ENCODE measurements around the gene ABHD6. TPM values are rescaled to one million over a fixed set of nuclear protein-coding genes. Genes with fewer than 3 reads are reported as not detected.
"Not testable (repeated sequence)": the region's sequence is repeated elsewhere in the genome, so short reads cannot be mapped to it uniquely, and the experiment has no call there.

The ABHD6 gene
- total RNA-seq, 1 donor from 2014 or later: 6.9 TPM

- no peaks in the 10 kb centered on the region for H3K4me1 ChIP-seq
- intact Hi-C loops (cut with DNase I): no loop called here
- DNase-seq (ENCODE audit: low spot score in 2 of 2): no peak
Observed at GRCh38 chr3:58274027-58274614, 36.5 kb downstream of the ABHD6 start.

GRCh38 chr3:58281069-58281468 lies 43.5 kb downstream of the ABHD6 start:
- Histone ChIP-seq H3K9me3 (no peaks in the 10 kb centered on the region), H3K27ac (no peak overlapping the region), H3K4me3 (no peak overlapping the region), H3K27me3 (no peaks in the 10 kb centered on the region), H3K4me1 (no peaks in the 10 kb centered on the region), H3K36me3 (peaks cover 6 to 16% of the 10 kb centered on the region in 2 donors)
- intact Hi-C loops (cut with DNase I): no loop called here
- TF ChIP-seq CTCF (IDR thresholded peaks at IDR 0.05): no peak
- DNase-seq (ENCODE audit: low spot score in 2 of 2): no peak

More at GRCh38 chr3:58274027-58274614, 36.5 kb downstream of the ABHD6 start:
- H3K36me3 ChIP-seq: peaks cover 0 to 10% of the 10 kb centered on the region in 2 donors
- H3K9me3 ChIP-seq: no peaks in the 10 kb centered on the region
- H3K4me3 ChIP-seq: no peak overlapping the region
- no peak overlapping the region for H3K27ac ChIP-seq
- H3K27me3 ChIP-seq: no peaks in the 10 kb centered on the region
- no peak for TF ChIP-seq CTCF (IDR thresholded peaks at IDR 0.05)

GRCh38 chr3:58285334-58285733 lies 47.7 kb downstream of the ABHD6 start:
- H3K36me3 ChIP-seq: peaks cover 6 to 35% of the 10 kb centered on the region in 2 donors
- H3K4me1 ChIP-seq: no peaks in the 10 kb centered on the region
- DNase-seq (ENCODE audit: low spot score in 2 of 2): no peak
- intact Hi-C loops (cut with DNase I): no loop called here
- no peak for TF ChIP-seq CTCF (IDR thresholded peaks at IDR 0.05)
- no peak overlapping the region for H3K27ac ChIP-seq
- H3K9me3 ChIP-seq: no peaks in the 10 kb centered on the region
- no peak overlapping the region for H3K4me3 ChIP-seq
- H3K27me3 ChIP-seq: no peaks in the 10 kb centered on the region

- no peak overlapping the region for H3K4me3 ChIP-seq
- no peak for TF ChIP-seq CTCF (IDR thresholded peaks at IDR 0.05)
- H3K27me3 ChIP-seq: no peaks in the 10 kb centered on the region
- H3K36me3 ChIP-seq: peaks cover 4 to 26% of the 10 kb centered on the region in 2 donors
- intact Hi-C loops (cut with DNase I): no loop called here
- no peaks in the 10 kb centered on the region for H3K9me3 ChIP-seq
- no peak for DNase-seq (ENCODE audit: low spot score in 2 of 2)
- no peak overlapping the region for H3K27ac ChIP-seq
- H3K4me1 ChIP-seq: no peaks in the 10 kb centered on the region
Observed at GRCh38 chr3:58287354-58287753, 49.8 kb downstream of the ABHD6 start.

- no peak for DNase-seq (ENCODE audit: low spot score in 2 of 2)
- Histone ChIP-seq H3K36me3 (peaks cover 4 to 26% of the 10 kb centered on the region in 2 donors), H3K27ac (no peak overlapping the region)
Observed at GRCh38 chr3:58288011-58288728, 50.6 kb downstream of the ABHD6 start.

GRCh38 chr3:58288964-58289613 lies 51.5 kb downstream of the ABHD6 start:
- H3K9me3 ChIP-seq; DNase-seq (ENCODE audit: low spot score in 2 of 2); H3K27me3 ChIP-seq; H3K4me1 ChIP-seq; H3K4me3 ChIP-seq; H3K27ac ChIP-seq; intact Hi-C loops (cut with DNase I): not testable (repeated sequence)
- H3K36me3 ChIP-seq: peaks cover 4 to 26% of the 10 kb centered on the region in 2 donors

More at GRCh38 chr3:58288011-58288728, 50.6 kb downstream of the ABHD6 start:
- no peak for TF ChIP-seq CTCF (IDR thresholded peaks at IDR 0.05)
- Histone ChIP-seq H3K4me1 (no peaks in the 10 kb centered on the region), H3K27me3 (no peaks in the 10 kb centered on the region), H3K4me3 (no peak overlapping the region), H3K9me3 (no peaks in the 10 kb centered on the region)
- intact Hi-C loops (cut with DNase I): no loop called here

- H3K4me1 ChIP-seq; H3K4me3 ChIP-seq; H3K27ac ChIP-seq; intact Hi-C loops (cut with DNase I); H3K27me3 ChIP-seq; H3K9me3 ChIP-seq; DNase-seq (ENCODE audit: low spot score in 2 of 2): not testable (repeated sequence)
- H3K36me3 ChIP-seq: peaks cover 0 to 23% of the 10 kb centered on the region in 2 donors
Observed at GRCh38 chr3:58290446-58290845, 52.9 kb downstream of the ABHD6 start.

All from ascending aorta (tissue), 2 donors.